ENCODE data around the gene GPNMB. TPM values are rescaled to one million over a fixed set of nuclear protein-coding genes. Genes with fewer than 3 reads are reported as not detected.
A peak's percentile ranks its signal among the peaks of the same experiment; 100 is the strongest.

The GPNMB gene
- total and polyA plus RNA-seq, 2 of the 13 experiments (the other 11 are each of a cell fraction or from before 2014, with no cell fraction given), result 1.1 to 1.6 TPM

DNA sequence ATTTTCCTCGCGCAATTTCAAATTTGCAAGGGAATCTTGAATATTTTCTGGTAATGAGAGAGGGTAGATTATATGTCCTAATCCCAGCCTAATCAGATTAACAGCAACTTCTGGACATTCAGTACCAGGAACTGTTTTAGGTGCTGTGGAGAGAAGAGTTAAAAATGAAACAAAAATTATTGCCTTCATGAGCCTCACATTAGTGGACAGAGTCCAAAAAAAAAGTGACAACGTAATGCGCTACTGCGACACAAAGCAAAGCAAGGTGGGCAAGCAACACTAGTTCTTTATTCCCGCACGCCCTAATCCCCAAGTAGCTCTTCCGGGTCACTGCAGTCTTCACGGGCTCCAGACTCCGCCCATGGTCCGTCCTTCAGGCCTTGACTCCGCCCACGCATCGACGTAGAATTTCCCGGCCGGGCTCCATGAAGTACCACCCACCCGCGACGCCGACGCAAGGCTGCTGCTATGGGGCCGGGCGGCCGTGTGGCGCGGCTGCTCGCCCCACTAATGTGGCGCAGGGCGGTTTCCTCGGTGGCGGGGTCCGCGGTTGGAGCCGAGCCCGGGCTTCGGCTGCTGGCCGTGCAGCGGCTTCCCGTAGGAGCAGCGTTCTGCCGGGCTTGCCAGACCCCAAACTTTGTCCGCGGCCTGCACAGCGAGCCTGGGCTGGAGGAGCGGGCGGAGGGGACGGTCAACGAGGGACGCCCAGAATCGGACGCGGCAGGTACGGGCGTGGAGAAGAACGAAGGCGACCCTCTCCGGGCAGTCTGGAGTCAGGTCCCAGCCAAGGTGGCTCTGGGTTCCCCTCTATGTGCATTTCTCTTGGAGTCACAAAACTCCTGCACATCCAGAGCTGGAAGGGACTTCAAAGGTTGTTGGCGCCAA lies 52.6 kb downstream of the GPNMB start, which contains the start of gene MALSU1 (continued):
- TF ChIP-seq, protein P1, sequence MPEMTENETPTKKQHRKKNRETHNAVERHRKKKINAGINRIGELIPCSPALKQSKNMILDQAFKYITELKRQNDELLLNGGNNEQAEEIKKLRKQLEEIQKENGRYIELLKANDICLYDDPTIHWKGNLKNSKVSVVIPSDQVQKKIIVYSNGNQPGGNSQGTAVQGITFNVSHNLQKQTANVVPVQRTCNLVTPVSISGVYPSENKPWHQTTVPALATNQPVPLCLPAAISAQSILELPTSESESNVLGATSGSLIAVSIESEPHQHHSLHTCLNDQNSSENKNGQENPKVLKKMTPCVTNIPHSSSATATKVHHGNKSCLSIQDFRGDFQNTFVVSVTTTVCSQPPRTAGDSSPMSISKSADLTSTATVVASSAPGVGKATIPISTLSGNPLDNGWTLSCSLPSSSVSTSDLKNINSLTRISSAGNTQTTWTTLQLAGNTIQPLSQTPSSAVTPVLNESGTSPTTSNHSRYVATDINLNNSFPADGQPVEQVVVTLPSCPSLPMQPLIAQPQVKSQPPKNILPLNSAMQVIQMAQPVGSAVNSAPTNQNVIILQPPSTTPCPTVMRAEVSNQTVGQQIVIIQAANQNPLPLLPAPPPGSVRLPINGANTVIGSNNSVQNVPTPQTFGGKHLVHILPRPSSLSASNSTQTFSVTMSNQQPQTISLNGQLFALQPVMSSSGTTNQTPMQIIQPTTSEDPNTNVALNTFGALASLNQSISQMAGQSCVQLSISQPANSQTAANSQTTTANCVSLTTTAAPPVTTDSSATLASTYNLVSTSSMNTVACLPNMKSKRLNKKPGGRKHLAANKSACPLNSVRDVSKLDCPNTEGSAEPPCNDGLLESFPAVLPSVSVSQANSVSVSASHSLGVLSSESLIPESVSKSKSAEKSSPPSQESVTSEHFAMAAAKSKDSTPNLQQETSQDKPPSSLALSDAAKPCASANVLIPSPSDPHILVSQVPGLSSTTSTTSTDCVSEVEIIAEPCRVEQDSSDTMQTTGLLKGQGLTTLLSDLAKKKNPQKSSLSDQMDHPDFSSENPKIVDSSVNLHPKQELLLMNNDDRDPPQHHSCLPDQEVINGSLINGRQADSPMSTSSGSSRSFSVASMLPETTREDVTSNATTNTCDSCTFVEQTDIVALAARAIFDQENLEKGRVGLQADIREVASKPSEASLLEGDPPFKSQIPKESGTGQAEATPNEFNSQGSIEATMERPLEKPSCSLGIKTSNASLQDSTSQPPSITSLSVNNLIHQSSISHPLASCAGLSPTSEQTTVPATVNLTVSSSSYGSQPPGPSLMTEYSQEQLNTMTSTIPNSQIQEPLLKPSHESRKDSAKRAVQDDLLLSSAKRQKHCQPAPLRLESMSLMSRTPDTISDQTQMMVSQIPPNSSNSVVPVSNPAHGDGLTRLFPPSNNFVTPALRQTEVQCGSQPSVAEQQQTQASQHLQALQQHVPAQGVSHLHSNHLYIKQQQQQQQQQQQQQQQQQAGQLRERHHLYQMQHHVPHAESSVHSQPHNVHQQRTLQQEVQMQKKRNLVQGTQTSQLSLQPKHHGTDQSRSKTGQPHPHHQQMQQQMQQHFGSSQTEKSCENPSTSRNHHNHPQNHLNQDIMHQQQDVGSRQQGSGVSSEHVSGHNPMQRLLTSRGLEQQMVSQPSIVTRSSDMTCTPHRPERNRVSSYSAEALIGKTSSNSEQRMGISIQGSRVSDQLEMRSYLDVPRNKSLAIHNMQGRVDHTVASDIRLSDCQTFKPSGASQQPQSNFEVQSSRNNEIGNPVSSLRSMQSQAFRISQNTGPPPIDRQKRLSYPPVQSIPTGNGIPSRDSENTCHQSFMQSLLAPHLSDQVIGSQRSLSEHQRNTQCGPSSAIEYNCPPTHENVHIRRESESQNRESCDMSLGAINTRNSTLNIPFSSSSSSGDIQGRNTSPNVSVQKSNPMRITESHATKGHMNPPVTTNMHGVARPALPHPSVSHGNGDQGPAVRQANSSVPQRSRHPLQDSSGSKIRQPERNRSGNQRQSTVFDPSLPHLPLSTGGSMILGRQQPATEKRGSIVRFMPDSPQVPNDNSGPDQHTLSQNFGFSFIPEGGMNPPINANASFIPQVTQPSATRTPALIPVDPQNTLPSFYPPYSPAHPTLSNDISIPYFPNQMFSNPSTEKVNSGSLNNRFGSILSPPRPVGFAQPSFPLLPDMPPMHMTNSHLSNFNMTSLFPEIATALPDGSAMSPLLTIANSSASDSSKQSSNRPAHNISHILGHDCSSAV (CRISPR knock-in tag; IDR thresholded peaks at IDR 0.05; ENCODE audit: borderline replicate concordance), result no peak
- TF ChIP-seq PTBP1 (IDR thresholded peaks at IDR 0.05; ENCODE audit: low read depth, low read length, poor library complexity, severe bottlenecking) (no peak), PAX8 (CRISPR knock-in tag; IDR thresholded peaks at IDR 0.05; ENCODE audit: borderline replicate concordance) (no peak), GABPB1 (CRISPR knock-in tag; IDR thresholded peaks at IDR 0.05) (peak; percentile 96), GZF1 (CRISPR knock-in tag; IDR thresholded peaks at IDR 0.05) (peak; percentile 75; the same call in 1 of the 2 replicates), MAF1 (CRISPR knock-in tag; IDR thresholded peaks at IDR 0.05; ENCODE audit: borderline replicate concordance) (0 out of 2 replicates have a peak, but pooled peaks have one; percentile 48), ZNF784 (CRISPR knock-in tag; IDR thresholded peaks at IDR 0.05; ENCODE audit: borderline replicate concordance) (peak; percentile 85), ZBTB38 (CRISPR knock-in tag; IDR thresholded peaks at IDR 0.05) (peak; percentile 67; the same call in 1 of the 2 replicates), ZSCAN30 (CRISPR knock-in tag; IDR thresholded peaks at IDR 0.05) (no peak), SIN3B (IDR thresholded peaks at IDR 0.05; ENCODE audit: low read length) (no peak), POLR2AphosphoS2 (IDR thresholded peaks at IDR 0.05; ENCODE audit: low read depth, low read length) (0 out of 2 replicates have a peak, but pooled peaks have one; percentile 43), ZSCAN21 (CRISPR knock-in tag; IDR thresholded peaks at IDR 0.05; ENCODE audit: borderline replicate concordance) (no peak), PRPF4 (IDR thresholded peaks at IDR 0.05; ENCODE audit: low read depth, low read length, poor library complexity, severe bottlenecking) (no peak), HNF4A (CRISPR knock-in tag; IDR thresholded peaks at IDR 0.05) (peak; percentile 36; the same call in 1 of the 2 replicates), ZNF530 (CRISPR knock-in tag; IDR thresholded peaks at IDR 0.05; ENCODE audit: low read depth) (no peak), SYNCRIP (IDR thresholded peaks at IDR 0.05; ENCODE audit: insufficient read depth, low read depth, low read length) (no peak), NAIF1 (CRISPR knock-in tag; IDR thresholded peaks at IDR 0.05; ENCODE audit: borderline replicate concordance) (no peak), HES4 (CRISPR knock-in tag; IDR thresholded peaks at IDR 0.05; ENCODE audit: borderline replicate concordance) (no peak), ISL2 (CRISPR knock-in tag; IDR thresholded peaks at IDR 0.05) (peak; percentile 75), U2AF2 (IDR thresholded peaks at IDR 0.05; ENCODE audit: low read depth, low read length) (no peak), ZNF234 (CRISPR knock-in tag; conservative IDR thresholded peaks at IDR 0.05) (peak; percentile 93; the same call in 1 of the 2 replicates)

Data from HepG2 (cell line).